Spleen (tissue), 11 donors: ENCODE measurements around the gene LIMA1. TPM values are rescaled to one million over a fixed set of nuclear protein-coding genes. Genes with fewer than 3 reads are reported as not detected.
A peak's percentile ranks its signal among the peaks of the same experiment; 100 is the strongest.
"Not testable (repeated sequence)": the region's sequence is repeated elsewhere in the genome, so short reads cannot be mapped to it uniquely, and the experiment has no call there.

ENCODE experiments used
- DNase-seq: peaks from one replicate; pipeline ENCODE4 v3.0.0-alpha.2; 2020
- H3K27ac ChIP-seq, 8 donors: fragments of 200-600 bp; sonication (generic) in 7 of 8; 1 replicate in 4 of 8; 2 replicates in 4 of 8; pipeline versions ENCODE4 v1.5.0 to v1.8.0; 2016 to 2021; ENCODE audit warnings: inconsistent platforms in 4 of 8, mild to moderate bottlenecking in 4 of 8, moderate library complexity in 1 of 8
- H3K27me3 ChIP-seq, 7 donors: fragments of 200-600 bp; sonication (generic) in 6 of 7; replicated peaks in 1 of 7; 1 replicate in 4 of 7; 2 replicates in 3 of 7; pipeline versions ENCODE4 v1.5.0 to v1.8.0; 2016 to 2021; ENCODE audit warnings: inconsistent platforms in 3 of 7, mild to moderate bottlenecking in 1 of 7
- H3K36me3 ChIP-seq, 6 donors: fragments of 200-600 bp; sonication (generic) in 5 of 6; 1 replicate in 4 of 6; 2 replicates in 2 of 6; pipeline versions ENCODE4 v1.5.0 to v1.8.0; 2016 to 2021; ENCODE audit warnings: inconsistent platforms in 2 of 6
- H3K4me1 ChIP-seq, 6 donors: fragments of 200-600 bp; sonication (generic) in 5 of 6; 1 replicate in 3 of 6; 2 replicates in 3 of 6; pipeline versions ENCODE4 v1.5.0 to v1.8.0; 2016 to 2021; ENCODE audit warnings: inconsistent platforms in 3 of 6
- H3K4me3 ChIP-seq, 8 donors: fragments of 200-600 bp; sonication (generic) in 7 of 8; 1 replicate in 4 of 8; 2 replicates in 4 of 8; pipeline versions ENCODE4 v1.5.0 to v1.8.0; 2016 to 2021; ENCODE audit warnings: inconsistent platforms in 4 of 8, mild to moderate bottlenecking in 4 of 8, moderate library complexity in 2 of 8
- H3K9me3 ChIP-seq, 8 donors: fragments of 200-600 bp; sonication (generic) in 7 of 8; 1 replicate in 4 of 8; 2 replicates in 4 of 8; pipeline versions ENCODE4 v1.5.0 to v1.8.0; 2016 to 2021; ENCODE audit warnings: inconsistent platforms in 4 of 8
- POLR2A ChIP-seq, 3 donors: fragments of 450-650 bp; IDR thresholded peaks; one replicate each; pipeline ENCODE4 v1.5.1; 2017; ENCODE audit warnings: antibody characterized with exemption in 3 of 3, mild to moderate bottlenecking in 1 of 3
- POLR2AphosphoS5 ChIP-seq, 3 donors: sonication (generic); formaldehyde crosslinking; IDR thresholded peaks; one replicate each; pipeline ENCODE4 v1.5.1; 2017; ENCODE audit warnings: antibody characterized with exemption in 3 of 3
- WGBS, 5 donors: extraction: QIAGEN DNeasy Blood & Tissue Kit in 3 of 5; methylation state at CpG; one replicate each; pipeline versions ENCODE4 v1.1.5 to v1.1.7; 2013 to 2018; 5-methylcytosine and 5-hydroxymethylcytosine counted together
- intact Hi-C: fragments of 100-400 bp; cut with DNase I; formaldehyde crosslinking; loops from one replicate; pipeline ENCODE4 v1.15.0; 2023; ENCODE audit warnings: low total_unique reads
- polyA plus RNA-seq, 3 donors: library from polyadenylated mRNA; stranded (reverse); fragments of 200-250 nt; gene quantifications; one replicate each; pipeline ENCODE4 v1.2.1, GENCODE V29; 2013
- total RNA-seq, 7 donors: library from RNA; depleted of rRNA in 3 of 7; stranded (reverse); fragments of >200 nt in 3 of 7; fragmentation: NEBNext Ultra II Directional in 4 of 7; extraction: Animal tissue kit (Norgen Biotek cat#: 25700) in 4 of 7; gene quantifications; one replicate each; pipeline versions ENCODE4 v1.1.0 to v1.2.1, GENCODE V29; 2016 to 2021
- TF ChIP-seq, protein P1 (sequence below), 11 experiments: fragments of 200-600 bp in 7 of 11; fragments of 450-650 bp in 4 of 11; sonication (generic) in 4 of 11; IDR thresholded peaks in 8 of 11; conservative IDR thresholded peaks in 3 of 11; 1 replicate in 7 of 11; 2 replicates in 4 of 11; pipeline versions ENCODE4 v1.4.0 to v1.8.0; 2016 to 2021; ENCODE audit warnings: antibody characterized with exemption in 11 of 11, inconsistent platforms in 4 of 11, mild to moderate bottlenecking in 1 of 11
- donor health status: healthy with polysubstance abuse.
- donor health status: DM: no; HTN: no; CAD: no; lungs with moderate emphysema.
- donor health status: DM: no; HTN: no; CAD: no.
- donor health status: Bipolar disorder and iron deficiency.
- donor health status: healthy.
- donor health status: DM: no; HTN: no; CAD: no.
- donor health status: DM: yes; HTN: yes; CAD: no.

The LIMA1 gene
- total and polyA plus RNA-seq, 10 donors, result 15.3 to 102 (median 61.2) TPM

DNA sequence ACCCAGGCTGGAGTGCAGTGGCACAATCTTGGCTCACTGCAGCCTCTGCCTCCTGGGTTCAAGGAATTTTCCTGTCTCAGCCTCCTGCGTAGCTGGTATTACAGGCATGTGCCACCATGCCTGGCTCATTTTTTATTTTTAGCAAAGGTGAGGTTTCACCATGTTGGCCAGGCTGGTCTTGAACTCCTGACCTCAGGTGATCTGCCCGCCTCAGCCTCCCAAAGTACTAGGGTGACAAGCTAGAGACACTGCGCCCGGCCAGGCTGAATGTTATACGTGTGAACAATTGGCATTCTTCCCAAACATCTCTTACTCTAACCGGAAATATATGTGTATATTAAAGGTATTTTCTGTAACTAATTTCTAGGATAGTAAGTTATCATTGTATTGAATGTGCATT, 13.2 kb upstream of the LIMA1 start:
- intact Hi-C loops, result no loop called here
- no peaks in the 10 kb centered on the region for H3K27me3 ChIP-seq
- peak overlapping the region in 7 of 8 donors; percentile 62 to 79 (median 74) for H3K27ac ChIP-seq
- no peak overlapping the region for H3K4me3 ChIP-seq
- H3K36me3 ChIP-seq, result peaks cover 0 to 5% (median 0%) of the 10 kb centered on the region in 6 donors
- 78 to 87% (median 83%) methylated on average over 6 of the region's 6 CpGs for WGBS, 5 donors
- peaks cover 0 to 8% (median 0%) of the 10 kb centered on the region in 8 donors for H3K9me3 ChIP-seq
- DNase-seq, result no peak
- peaks cover 7 to 23% (median 18%) of the 10 kb centered on the region in 6 donors for H3K4me1 ChIP-seq
- no peak for TF ChIP-seq POLR2AphosphoS5 (IDR thresholded peaks at IDR 0.05)
- no peak for TF ChIP-seq POLR2A (IDR thresholded peaks at IDR 0.05)
- TF ChIP-seq, protein P1, sequence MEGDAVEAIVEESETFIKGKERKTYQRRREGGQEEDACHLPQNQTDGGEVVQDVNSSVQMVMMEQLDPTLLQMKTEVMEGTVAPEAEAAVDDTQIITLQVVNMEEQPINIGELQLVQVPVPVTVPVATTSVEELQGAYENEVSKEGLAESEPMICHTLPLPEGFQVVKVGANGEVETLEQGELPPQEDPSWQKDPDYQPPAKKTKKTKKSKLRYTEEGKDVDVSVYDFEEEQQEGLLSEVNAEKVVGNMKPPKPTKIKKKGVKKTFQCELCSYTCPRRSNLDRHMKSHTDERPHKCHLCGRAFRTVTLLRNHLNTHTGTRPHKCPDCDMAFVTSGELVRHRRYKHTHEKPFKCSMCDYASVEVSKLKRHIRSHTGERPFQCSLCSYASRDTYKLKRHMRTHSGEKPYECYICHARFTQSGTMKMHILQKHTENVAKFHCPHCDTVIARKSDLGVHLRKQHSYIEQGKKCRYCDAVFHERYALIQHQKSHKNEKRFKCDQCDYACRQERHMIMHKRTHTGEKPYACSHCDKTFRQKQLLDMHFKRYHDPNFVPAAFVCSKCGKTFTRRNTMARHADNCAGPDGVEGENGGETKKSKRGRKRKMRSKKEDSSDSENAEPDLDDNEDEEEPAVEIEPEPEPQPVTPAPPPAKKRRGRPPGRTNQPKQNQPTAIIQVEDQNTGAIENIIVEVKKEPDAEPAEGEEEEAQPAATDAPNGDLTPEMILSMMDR (IDR thresholded peaks at IDR 0.05 in 8 of 11, conservative IDR thresholded peaks at IDR 0.05 in 3 of 11), result no peak

DNA sequence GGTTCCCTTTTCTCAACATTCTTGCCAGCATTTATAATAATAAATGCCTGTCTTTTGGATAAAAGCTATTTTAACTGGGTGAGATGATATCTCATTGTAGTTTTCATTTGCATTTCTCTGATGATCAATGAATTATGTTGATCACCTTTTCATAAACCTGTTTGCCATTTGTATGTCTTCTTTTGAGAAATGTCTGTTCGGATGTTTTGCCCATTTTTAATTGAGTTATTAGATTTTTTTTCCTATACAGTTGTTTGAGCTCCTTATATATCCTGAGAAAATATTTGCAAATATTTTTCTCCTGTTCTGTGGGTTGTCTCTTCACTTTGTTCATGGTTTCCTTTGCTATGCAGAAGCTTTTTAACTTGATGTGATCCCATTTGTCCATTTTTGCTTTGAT, 8.1 kb upstream of the LIMA1 start:
- H3K9me3 ChIP-seq, result peaks cover 0 to 8% (median 0%) of the 10 kb centered on the region in 8 donors
- DNase-seq, result no peak
- H3K4me1 ChIP-seq, result peaks cover 0 to 6% (median under 1%) of the 10 kb centered on the region in 6 donors
- no peak overlapping the region for H3K4me3 ChIP-seq
- no peak for TF ChIP-seq POLR2AphosphoS5 (IDR thresholded peaks at IDR 0.05)
- TF ChIP-seq POLR2A (IDR thresholded peaks at IDR 0.05), result no peak
- TF ChIP-seq, protein P1 (IDR thresholded peaks at IDR 0.05 in 8 of 11, conservative IDR thresholded peaks at IDR 0.05 in 3 of 11), result no peak
- H3K27me3 ChIP-seq, result no peaks in the 10 kb centered on the region
- 93 to 97% (median 95%) methylated on average over 1 of the region's 1 CpG for WGBS, 5 donors
- intact Hi-C loops, result no loop called here
- no peak overlapping the region for H3K27ac ChIP-seq
- H3K36me3 ChIP-seq, result peaks cover 0 to 5% (median 0%) of the 10 kb centered on the region in 6 donors

- H3K4me3 ChIP-seq, intact Hi-C loops, H3K4me1 ChIP-seq, DNase-seq, H3K36me3 ChIP-seq, H3K27ac ChIP-seq, H3K9me3 ChIP-seq, H3K27me3 ChIP-seq: not testable (repeated sequence)
- 69 to 89% (median 82%) methylated on average over 3 of the region's 3 CpGs for WGBS, 5 donors
Observed at GRCh38 chr12:50290692-50291091, 7.4 kb upstream of the LIMA1 start.

- intact Hi-C loops, result no loop called here
- DNase-seq, result no peak
- no peak for TF ChIP-seq POLR2AphosphoS5 (IDR thresholded peaks at IDR 0.05)
- TF ChIP-seq, protein P1 (IDR thresholded peaks at IDR 0.05 in 8 of 11, conservative IDR thresholded peaks at IDR 0.05 in 3 of 11), result no peak
- TF ChIP-seq POLR2A (IDR thresholded peaks at IDR 0.05), result no peak
- H3K4me1 ChIP-seq, result peaks cover 8 to 39% (median 28%) of the 10 kb centered on the region in 6 donors
- H3K27ac ChIP-seq, result no peak overlapping the region
- no peaks in the 10 kb centered on the region for H3K36me3 ChIP-seq
- WGBS, 5 donors, result 91 to 94% (median 93%) methylated on average over 7 of the region's 7 CpGs
- H3K4me3 ChIP-seq, result no peak overlapping the region
- no peaks in the 10 kb centered on the region for H3K27me3 ChIP-seq
- peaks cover 0 to 8% (median 0%) of the 10 kb centered on the region in 8 donors for H3K9me3 ChIP-seq
Observed at GRCh38 chr12:50287271-50287670, 4.0 kb upstream of the LIMA1 start.

DNA sequence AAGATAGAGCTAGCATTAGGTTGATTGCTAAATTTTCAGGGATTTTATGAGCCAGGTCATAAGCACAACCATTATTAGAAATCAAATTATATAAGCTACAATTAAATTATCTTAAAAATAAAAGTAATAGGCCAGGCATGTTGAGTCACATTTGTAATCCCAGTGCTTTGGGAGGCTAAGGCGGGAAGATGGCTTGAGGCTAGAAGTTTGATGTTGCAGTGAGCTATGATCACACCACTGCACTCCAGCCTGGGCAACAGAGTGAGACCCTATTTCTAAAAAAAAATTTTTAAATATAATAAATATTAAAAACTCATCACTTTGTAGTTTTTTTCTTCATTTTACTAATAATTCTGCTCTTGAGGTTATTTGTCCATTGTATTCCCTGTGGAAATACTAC, 1.9 kb upstream of the LIMA1 start:
- intact Hi-C loops, result no loop called here
- TF ChIP-seq, protein P1 (IDR thresholded peaks at IDR 0.05 in 8 of 11, conservative IDR thresholded peaks at IDR 0.05 in 3 of 11), result no peak
- TF ChIP-seq POLR2AphosphoS5 (IDR thresholded peaks at IDR 0.05) (no peak), POLR2A (IDR thresholded peaks at IDR 0.05) (no peak)
- Histone ChIP-seq H3K27ac (no peak overlapping the region), H3K36me3 (no peaks in the 10 kb centered on the region), H3K9me3 (no peaks in the 10 kb centered on the region), H3K27me3 (no peaks in the 10 kb centered on the region), H3K4me3 (no peak overlapping the region), H3K4me1 (peaks cover 8 to 50% (median 30%) of the 10 kb centered on the region in 6 donors)
- WGBS, 5 donors, result 96 to 100% (median 100%) methylated on average over 1 of the region's 1 CpG
- DNase-seq, result no peak
